Esophagus (tissue), 2 donors: Measurements from ENCODE around the gene CLGN. TPM values are rescaled to one million over a fixed set of nuclear protein-coding genes. Genes with fewer than 3 reads are reported as not detected.

Source experiments
- H3K27ac ChIP-seq, 2 donors: one replicate each; pipeline ENCODE4 v1.5.1; 2013; ENCODE audit warnings: low read depth in 2 of 2, mild to moderate bottlenecking in 2 of 2, inconsistent platforms in 1 of 2, low read length in 1 of 2, moderate library complexity in 1 of 2
- H3K27me3 ChIP-seq, 2 donors: one replicate each; pipeline ENCODE4 v1.6.1; 2013; ENCODE audit warnings: low read length in 2 of 2, control low read depth in 1 of 2, mild to moderate bottlenecking in 1 of 2; ENCODE audit not compliant: insufficient read depth in 2 of 2, control insufficient read depth in 1 of 2
- H3K36me3 ChIP-seq, 2 donors: one replicate each; pipeline ENCODE4 v1.6.1; 2013; ENCODE audit warnings: low read length in 1 of 2; ENCODE audit not compliant: control insufficient read depth in 2 of 2, insufficient read depth in 2 of 2
- H3K4me1 ChIP-seq, 2 donors: one replicate each; pipeline ENCODE4 v1.6.1; 2013; ENCODE audit warnings: low read length in 1 of 2; ENCODE audit not compliant: control insufficient read depth in 2 of 2, insufficient read depth in 2 of 2
- H3K4me3 ChIP-seq, 2 donors: one replicate each; pipeline ENCODE4 v1.5.1; 2013; ENCODE audit warnings: low read length in 2 of 2, mild to moderate bottlenecking in 2 of 2, low read depth in 1 of 2, moderate library complexity in 1 of 2
- H3K9me3 ChIP-seq, 2 donors: one replicate each; pipeline ENCODE4 v1.6.1; 2013; ENCODE audit warnings: mild to moderate bottlenecking in 2 of 2, low read depth in 1 of 2, low read length in 1 of 2, moderate library complexity in 1 of 2; ENCODE audit not compliant: control insufficient read depth in 2 of 2, insufficient read depth in 1 of 2
- WGBS, 2 donors: extraction: QIAGEN DNeasy Blood & Tissue Kit; methylation state at CpG; one replicate each; pipeline ENCODE4 v1.1.7; 2013; 5-methylcytosine and 5-hydroxymethylcytosine counted together
- polyA plus RNA-seq, 2 donors: library from polyadenylated mRNA; stranded (reverse); fragments of 200-250 nt; gene quantifications; one replicate each; pipeline ENCODE4 v1.2.3, GENCODE V29; 2013
- donor health status: healthy with polysubstance abuse.
- donor health status: Bipolar disorder and iron deficiency.

Gene CLGN
- polyA plus RNA-seq, 2 donors, result 1.1 to 1.9 TPM

DNA sequence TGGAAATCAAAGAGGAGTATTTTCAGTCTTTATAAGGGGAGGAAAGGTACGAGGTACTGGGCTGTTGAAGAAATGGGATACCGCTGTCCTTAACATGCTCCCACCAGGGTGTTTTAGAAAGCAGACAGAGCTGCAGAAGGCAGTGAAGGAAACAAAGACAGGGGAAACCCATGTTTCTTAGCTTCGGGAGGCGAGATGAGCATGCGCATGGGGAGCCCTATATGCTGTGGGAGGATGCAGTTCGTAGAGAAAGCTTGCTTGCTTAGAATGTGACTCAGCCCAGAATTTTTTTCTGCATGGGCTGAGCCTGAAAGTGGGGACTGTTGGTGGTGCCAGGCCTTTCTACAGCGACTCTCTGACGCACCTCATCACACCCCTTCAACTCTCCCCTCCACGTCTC is 82.8 kb downstream of the CLGN start:
- Histone ChIP-seq H3K36me3 (no peaks in the 10 kb centered on the region), H3K27ac (no peak overlapping the region), H3K9me3 (no peaks in the 10 kb centered on the region), H3K27me3 (peaks cover 0 to 2% of the 10 kb centered on the region in 2 donors), H3K4me1 (peaks cover 0 to 2% of the 10 kb centered on the region in 2 donors), H3K4me3 (no peak overlapping the region)
- WGBS, 2 donors, result 79 to 86% methylated on average over 9 of the region's 9 CpGs

DNA sequence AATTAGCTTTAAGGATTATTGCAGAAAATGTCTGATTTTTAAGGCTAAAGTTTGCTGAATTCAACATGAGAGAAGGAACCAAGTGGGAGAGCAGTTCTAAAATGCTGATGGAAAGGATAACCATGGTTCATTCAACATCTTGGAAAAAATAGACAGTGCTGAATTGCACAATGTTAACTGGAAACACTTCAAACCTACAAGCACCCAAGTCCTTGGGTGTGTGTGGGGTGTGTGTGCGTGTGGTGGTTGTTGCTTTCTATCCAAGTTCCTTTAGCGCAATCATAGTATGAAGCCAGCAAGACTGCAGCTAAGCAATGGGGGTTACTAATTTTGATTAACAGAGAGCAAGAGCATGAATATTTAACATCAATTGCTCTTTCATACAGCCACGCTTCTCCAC is 83.3 kb downstream of the CLGN start:
- H3K27ac ChIP-seq, result no peak overlapping the region

DNA sequence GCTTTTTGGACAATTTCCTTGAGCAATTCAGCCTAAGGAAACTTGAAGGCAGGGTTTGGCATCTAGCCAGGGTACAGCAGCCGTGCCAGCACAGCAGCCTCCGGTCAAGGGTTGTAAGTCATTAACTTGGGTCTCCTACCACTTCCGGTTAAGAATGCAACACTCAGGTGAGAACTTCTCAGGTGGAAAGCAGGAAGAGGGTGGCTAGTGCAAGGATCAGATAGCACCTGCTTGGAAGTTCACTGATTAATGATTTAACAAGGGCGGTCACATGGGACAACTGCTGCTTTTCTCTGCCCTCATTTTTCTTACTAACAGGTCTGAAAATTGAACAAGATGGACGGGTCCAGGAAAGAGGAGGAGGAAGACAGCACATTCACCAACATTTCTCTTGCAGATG is 84.1 kb downstream of the CLGN start:
- Histone ChIP-seq H3K27ac (no peak overlapping the region), H3K4me1 (peaks cover 0 to 2% of the 10 kb centered on the region in 2 donors), H3K27me3 (peaks cover 0 to 2% of the 10 kb centered on the region in 2 donors), H3K4me3 (no peak overlapping the region), H3K9me3 (no peaks in the 10 kb centered on the region), H3K36me3 (no peaks in the 10 kb centered on the region)
- 15 to 23% methylated on average over 5 of the region's 5 CpGs for WGBS, 2 donors

More for the DNA sequence above, 83.3 kb downstream of the CLGN start:
- no peaks in the 10 kb centered on the region for H3K9me3 ChIP-seq
- no peaks in the 10 kb centered on the region for H3K36me3 ChIP-seq
- WGBS, 2 donors, result 61 to 69% methylated on average over 3 of the region's 3 CpGs
- H3K27me3 ChIP-seq, result peaks cover 0 to 2% of the 10 kb centered on the region in 2 donors
- H3K4me3 ChIP-seq, result no peak overlapping the region
- peaks cover 0 to 2% of the 10 kb centered on the region in 2 donors for H3K4me1 ChIP-seq

DNA sequence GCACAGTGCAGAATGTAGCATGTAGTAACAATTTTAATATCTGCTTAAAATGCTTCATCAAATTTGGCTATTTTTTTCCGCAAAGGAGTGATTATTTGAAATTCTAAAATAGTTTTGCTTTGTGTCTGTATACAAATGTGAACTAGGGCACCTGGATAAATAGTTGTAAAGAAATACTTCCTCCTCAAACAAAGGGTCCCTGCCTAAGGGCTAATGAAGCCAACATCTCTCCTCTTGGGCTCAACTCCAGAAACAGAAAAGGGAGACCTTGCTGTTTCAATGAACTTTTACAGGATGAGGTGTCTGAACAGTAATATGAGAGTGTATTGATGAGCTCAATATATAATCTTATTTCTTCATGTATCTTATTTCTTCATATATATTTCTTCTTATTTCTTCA is 84.8 kb downstream of the CLGN start:
- Histone ChIP-seq H3K4me3 (no peak overlapping the region), H3K9me3 (no peaks in the 10 kb centered on the region), H3K27me3 (peaks cover 0 to 2% of the 10 kb centered on the region in 2 donors), H3K27ac (no peak overlapping the region), H3K36me3 (no peaks in the 10 kb centered on the region), H3K4me1 (peaks cover 0 to 2% of the 10 kb centered on the region in 2 donors)
- WGBS, 2 donors, result 73 to 86% methylated on average over 1 of the region's 1 CpG

Other genes starting within 250 kb of the CLGN start
- 10 to 100 TPM; 42.4 to 47.3 TPM for gene SCOC, start 54.0 kb downstream of the CLGN start, polyA plus RNA-seq
- not detected for gene MGAT4D, start 70.6 kb upstream of the CLGN start, polyA plus RNA-seq
- 1 to 10 TPM; 4.9 to 6.4 TPM for gene ELMOD2, start 96.5 kb upstream of the CLGN start, polyA plus RNA-seq
- not detected for gene UCP1, start 141.3 kb upstream of the CLGN start, polyA plus RNA-seq